ENCODE results near the gene RPL22L1.
"Not testable (repeated sequence)": the region's sequence is repeated elsewhere in the genome, so short reads cannot be mapped to it uniquely, and the experiment has no call there.

RPL22L1 gene

GRCh38 chr3:170869645-170870593 is at the start of gene RPL22L1:
TSS of gene RPL22L1 (minus strand) at chr3:170870195. CDS start at chr3:170870167, 28 bp downstream.
- DNase-seq: peak; percentile 95

- no peak for DNase-seq
Observed at GRCh38 chr3:170918715-170919114, 48.7 kb upstream of the RPL22L1 start.

- DNase-seq: no peak
Observed at GRCh38 chr3:170914690-170915089, 44.7 kb upstream of the RPL22L1 start.

- DNase-seq: no peak
Observed at GRCh38 chr3:170914212-170914611, 44.2 kb upstream of the RPL22L1 start.

- no peak for DNase-seq
Observed at GRCh38 chr3:170911051-170911450, 41.1 kb upstream of the RPL22L1 start.

GRCh38 chr3:170910542-170910941 is 40.5 kb upstream of the RPL22L1 start:
- DNase-seq: no peak

- no peak for DNase-seq
Observed at GRCh38 chr3:170909129-170909903, 39.3 kb upstream of the RPL22L1 start.

- DNase-seq: peak; percentile 97
Observed at GRCh38 chr3:170908235-170909116, 38.5 kb upstream of the RPL22L1 start, which contains the start of gene EIF5A2. TSS of gene EIF5A2 (minus strand) at chr3:170908637. CDS start at chr3:170907806, 831 bp downstream.

GRCh38 chr3:170907637-170908234 is 37.7 kb upstream of the RPL22L1 start:
- DNase-seq: no peak

- no peak for DNase-seq
Observed at GRCh38 chr3:170905862-170906261, 35.9 kb upstream of the RPL22L1 start.

GRCh38 chr3:170903123-170903522 is 33.1 kb upstream of the RPL22L1 start:
- DNase-seq: no peak

GRCh38 chr3:170899455-170899854 is 29.5 kb upstream of the RPL22L1 start:
- DNase-seq: no peak

- no peak for DNase-seq
Observed at GRCh38 chr3:170897978-170898377, 28.0 kb upstream of the RPL22L1 start.

GRCh38 chr3:170897199-170897598 is 27.2 kb upstream of the RPL22L1 start:
- not testable (repeated sequence) for DNase-seq

- no peak for DNase-seq
Observed at GRCh38 chr3:170896781-170897180, 26.8 kb upstream of the RPL22L1 start.

- DNase-seq: not testable (repeated sequence)
Observed at GRCh38 chr3:170896333-170896732, 26.3 kb upstream of the RPL22L1 start.

- no peak for DNase-seq
Observed at GRCh38 chr3:170893895-170894294, 23.9 kb upstream of the RPL22L1 start.

- no peak for DNase-seq
Observed at GRCh38 chr3:170889630-170890029, 19.6 kb upstream of the RPL22L1 start.

- DNase-seq: no peak
Observed at GRCh38 chr3:170889132-170889531, 19.1 kb upstream of the RPL22L1 start.

GRCh38 chr3:170884109-170884930 is 14.3 kb upstream of the RPL22L1 start:
- not testable (repeated sequence) for DNase-seq

- DNase-seq: not testable (repeated sequence)
Observed at GRCh38 chr3:170878688-170879087, 8.7 kb upstream of the RPL22L1 start.

All from CD4-positive, alpha-beta T cell treated with Interleukin-21 for 1 hour (primary cell).